H9 (cell line): ENCODE data around the gene RBM45. TPM values are rescaled to one million over a fixed set of nuclear protein-coding genes. Genes with fewer than 3 reads are reported as not detected.

Experiments used
- DNase-seq: peaks from one replicate; pipeline ENCODE4 v3.0.0-alpha.2; 2017
- H2AFZ ChIP-seq: one replicate; pipeline ENCODE4 v1.6.1; 2013; ENCODE audit warnings: mild to moderate bottlenecking, low read length, control low read depth, moderate library complexity
- H2AK5ac ChIP-seq: 2 replicates; pipeline ENCODE4 v1.6.1; 2013; ENCODE audit warnings: low read length, control low read depth, mixed read lengths; ENCODE audit not compliant: insufficient read length
- H2BK120ac ChIP-seq: one replicate; pipeline ENCODE4 v1.6.1; 2013; ENCODE audit warnings: low read depth, mild to moderate bottlenecking, low read length, control low read depth, inconsistent platforms; ENCODE audit not compliant: poor library complexity, severe bottlenecking
- H2BK12ac ChIP-seq: 2 replicates; pipeline ENCODE4 v1.6.1; 2013; ENCODE audit warnings: low read length, control low read depth, mixed read lengths, low read depth; ENCODE audit not compliant: insufficient read length
- H2BK15ac ChIP-seq: 2 replicates; pipeline ENCODE4 v1.6.1; 2013; ENCODE audit warnings: low read depth, low read length, control low read depth
- H2BK20ac ChIP-seq: one replicate; pipeline ENCODE4 v1.6.1; 2013; ENCODE audit warnings: low read depth, mild to moderate bottlenecking, low read length, control low read depth, inconsistent platforms; ENCODE audit not compliant: poor library complexity, severe bottlenecking
- H2BK5ac ChIP-seq: 2 replicates; pipeline ENCODE4 v1.6.1; 2013; ENCODE audit warnings: low read length, control low read depth, mixed read lengths; ENCODE audit not compliant: insufficient read length
- H3K14ac ChIP-seq: 2 replicates; pipeline ENCODE4 v1.6.1; 2013; ENCODE audit warnings: low read length, control low read depth; ENCODE audit not compliant: insufficient read depth
- H3K18ac ChIP-seq: 2 replicates; pipeline ENCODE4 v1.6.1; 2013; ENCODE audit warnings: low read depth, mild to moderate bottlenecking, mixed read lengths, low read length, control low read depth; ENCODE audit not compliant: insufficient read length
- H3K23ac ChIP-seq: 2 replicates; pipeline ENCODE4 v1.6.1; 2013; ENCODE audit warnings: low read length, control low read depth, mixed read lengths, low read depth; ENCODE audit not compliant: insufficient read length
- H3K23me2 ChIP-seq: 2 replicates; pipeline ENCODE4 v1.6.1; 2013; ENCODE audit warnings: low read depth, mild to moderate bottlenecking, mixed read lengths, low read length, control low read depth; ENCODE audit not compliant: insufficient read length, poor library complexity, severe bottlenecking
- H3K27ac ChIP-seq: 2 replicates; pipeline ENCODE4 v1.5.1; 2013; ENCODE audit warnings: low read length, control low read depth, mixed read lengths, low read depth; ENCODE audit not compliant: insufficient read length
- H3K27me3 ChIP-seq: 2 replicates; pipeline ENCODE4 v1.6.1; 2013; ENCODE audit warnings: low read length, control low read depth, inconsistent platforms; ENCODE audit not compliant: insufficient read depth
- H3K4ac ChIP-seq: 2 replicates; pipeline ENCODE4 v1.6.1; 2013; ENCODE audit warnings: low read depth, mild to moderate bottlenecking, control low read depth, inconsistent platforms, low read length, moderate library complexity
- H3K4me1 ChIP-seq: 2 replicates; pipeline ENCODE4 v1.6.1; 2013; ENCODE audit warnings: low read length, control low read depth, inconsistent platforms; ENCODE audit not compliant: insufficient read depth
- H3K4me2 ChIP-seq: 2 replicates; pipeline ENCODE4 v1.6.1; 2013; ENCODE audit warnings: low read length, control low read depth, mixed read lengths; ENCODE audit not compliant: insufficient read length, insufficient read depth
- H3K56ac ChIP-seq: 2 replicates; pipeline ENCODE4 v1.6.1; 2013; ENCODE audit warnings: low read depth, mild to moderate bottlenecking, mixed read lengths, low read length, control low read depth; ENCODE audit not compliant: insufficient read length
- H3K79me1 ChIP-seq: 2 replicates; pipeline ENCODE4 v1.6.1; 2013; ENCODE audit warnings: low read depth, mild to moderate bottlenecking, moderate library complexity, low read length, control low read depth, inconsistent platforms; ENCODE audit not compliant: insufficient read depth, poor library complexity, severe bottlenecking
- H3K79me2 ChIP-seq: 2 replicates; pipeline ENCODE4 v1.6.1; 2013; ENCODE audit warnings: low read length, control low read depth, inconsistent platforms; ENCODE audit not compliant: insufficient read depth
- H3K9ac ChIP-seq: 2 replicates; pipeline ENCODE4 v1.6.1; 2013; ENCODE audit warnings: low read length, control low read depth, mixed read lengths; ENCODE audit not compliant: insufficient read length; ENCODE audit errors: extremely low read depth
- H3K9me3 ChIP-seq: one replicate; pipeline ENCODE4 v1.6.1; 2013; ENCODE audit warnings: low read depth, low read length, inconsistent platforms; ENCODE audit not compliant: control insufficient read depth
- H3T11ph ChIP-seq: one replicate; pipeline ENCODE4 v1.6.1; 2013; ENCODE audit warnings: mild to moderate bottlenecking, low read length, control low read depth, inconsistent platforms
- H4K20me1 ChIP-seq: one replicate; pipeline ENCODE4 v1.6.1; 2013; ENCODE audit not compliant: control insufficient read depth, insufficient read length, insufficient read depth
- H4K5ac ChIP-seq: 2 replicates; pipeline ENCODE4 v1.6.1; 2013; ENCODE audit warnings: low read depth, mild to moderate bottlenecking, mixed read lengths, low read length, control low read depth; ENCODE audit not compliant: insufficient read length
- H4K8ac ChIP-seq: replicated peaks from 2 replicates; pipeline ENCODE4 v1.6.1; 2013; ENCODE audit warnings: low read length, control low read depth, mixed read lengths, low read depth; ENCODE audit not compliant: insufficient read length
- H4K91ac ChIP-seq: 2 replicates; pipeline ENCODE4 v1.6.1; 2013; ENCODE audit warnings: low read depth, mild to moderate bottlenecking, moderate library complexity, mixed read lengths, low read length, control low read depth; ENCODE audit not compliant: insufficient read length
- H3K27ac Mint-ChIP-seq, 3 experiments: 2 replicates in 2 of 3; 3 replicates in 1 of 3; pipeline ENCODE4 v1.8.0; 2020 to 2021; ENCODE audit warnings: mixed read lengths in 3 of 3, mild to moderate bottlenecking in 1 of 3, moderate library complexity in 1 of 3
- H3K27me3 Mint-ChIP-seq: 2 replicates; pipeline ENCODE4 v1.8.0; 2021; ENCODE audit warnings: low read depth, mild to moderate bottlenecking, moderate library complexity, mixed read lengths
- H3K36me3 Mint-ChIP-seq, 3 experiments: 2 replicates in 2 of 3; 3 replicates in 1 of 3; pipeline ENCODE4 v1.8.0; 2020 to 2021; ENCODE audit warnings: low read depth in 3 of 3, mixed read lengths in 3 of 3; ENCODE audit not compliant: insufficient read depth in 1 of 3
- H3K4me1 Mint-ChIP-seq, 2 experiments: 2 replicates each; pipeline ENCODE4 v1.8.0; 2020; ENCODE audit warnings: mixed read lengths in 2 of 2
- H3K4me3 Mint-ChIP-seq, 2 experiments: 2 replicates in 1 of 2; 3 replicates in 1 of 2; pipeline ENCODE4 v1.8.0; 2020 to 2021; ENCODE audit warnings: mild to moderate bottlenecking in 2 of 2, mixed read lengths in 2 of 2, moderate library complexity in 1 of 2
- H3K9me3 Mint-ChIP-seq, 2 experiments: 2 replicates in 1 of 2; 3 replicates in 1 of 2; pipeline ENCODE4 v1.8.0; 2020; ENCODE audit warnings: mild to moderate bottlenecking in 2 of 2, mixed read lengths in 2 of 2, moderate library complexity in 1 of 2
- CTCF ChIP-seq: fragments of 200-600 bp; sonication (generic); conservative IDR thresholded peaks from 3 replicates; pipeline ENCODE4 v1.8.0; 2021; ENCODE audit warnings: antibody characterized with exemption, mild to moderate bottlenecking
- WGBS: extraction: QIAGEN DNeasy Blood & Tissue Kit; methylation state at CpG from one replicate; pipeline ENCODE4 v1.1.7; 2013; ENCODE audit warnings: missing lambda C conversion rate, low lambda C conversion rate, mixed read lengths; ENCODE audit not compliant: insufficient read length; ENCODE audit errors: extremely low coverage; 5-methylcytosine and 5-hydroxymethylcytosine counted together
- total RNA-seq: library from RNA; stranded (reverse); gene quantifications from 2 replicates; pipeline ENCODE4 v1.2.1, GENCODE V29; 2021

RBM45 gene
- total RNA-seq, 1 experiment from 2014 or later = 13.9 TPM

- no peak overlapping the region for H3K9ac ChIP-seq
- H2AK5ac ChIP-seq = no peak overlapping the region
- H3K27ac ChIP-seq = no peak overlapping the region
- H3K9me3 ChIP-seq = no peaks in the 10 kb centered on the region
- no peak overlapping the region for H3K18ac ChIP-seq
- Mint-ChIP-seq H3K27me3 (no peaks in the 10 kb centered on the region), H3K4me1 (peaks cover 3 to 5% of the 10 kb centered on the region in 2 experiments; a peak in 3 of 4 replicates), H3K36me3 (peaks cover 1 to 5% (median 4%) of the 10 kb centered on the region in 3 experiments; a peak in 4 of 7 replicates), H3K27ac (no peak overlapping the region), H3K9me3 (no peaks in the 10 kb centered on the region), H3K4me3 (no peak overlapping the region)
- H4K20me1 ChIP-seq = no peaks in the 10 kb centered on the region
- no peak overlapping the region for H2BK5ac ChIP-seq
- no peak overlapping the region for H2BK120ac ChIP-seq
- no peak overlapping the region for H2BK15ac ChIP-seq
- TF ChIP-seq CTCF = no peak
- no peak overlapping the region for H2BK12ac ChIP-seq
- H3K14ac ChIP-seq = no peak overlapping the region
- no peak overlapping the region for H3T11ph ChIP-seq
- H3K79me1 ChIP-seq = no peaks in the 10 kb centered on the region
- no peak overlapping the region for H3K4ac ChIP-seq
- no peaks in the 10 kb centered on the region for H3K27me3 ChIP-seq
- no peaks in the 10 kb centered on the region for H3K79me2 ChIP-seq
- no peaks in the 10 kb centered on the region for H3K4me1 ChIP-seq
- no peak overlapping the region for H4K91ac ChIP-seq
- H2BK20ac ChIP-seq = no peak overlapping the region
- no peak overlapping the region for H3K23ac ChIP-seq
- no peak overlapping the region for H4K5ac ChIP-seq
- no peak for DNase-seq
- H3K4me2 ChIP-seq = no peak overlapping the region
- no peak overlapping the region for H3K56ac ChIP-seq
- WGBS = no CpG with 5 or more reads among the region's 1 CpG
- no peak overlapping the region for H2AFZ ChIP-seq
- H3K23me2 ChIP-seq = peaks cover 5% of the 10 kb centered on the region
- no peak overlapping the region for H4K8ac ChIP-seq
Observed at GRCh38 chr2:178117725-178118124, 5.5 kb downstream of the RBM45 start.
